Activated CD4-positive, alpha-beta T cell treated with anti-CD3 and anti-CD28 coated beads, Interleukin-10, Interleukin-2, amounts not matched to agents 100 ng/mL and 50 ng/mL, durations not matched to agents 16 hours and 8 hours (primary cell): ENCODE data around the gene CIDEA.
A peak's percentile ranks its signal among the peaks of the same experiment; 100 is the strongest.

Experiments
- DNase-seq: peaks from one replicate; pipeline ENCODE4 v3.0.0-alpha.2; 2020

The CIDEA gene

DNA sequence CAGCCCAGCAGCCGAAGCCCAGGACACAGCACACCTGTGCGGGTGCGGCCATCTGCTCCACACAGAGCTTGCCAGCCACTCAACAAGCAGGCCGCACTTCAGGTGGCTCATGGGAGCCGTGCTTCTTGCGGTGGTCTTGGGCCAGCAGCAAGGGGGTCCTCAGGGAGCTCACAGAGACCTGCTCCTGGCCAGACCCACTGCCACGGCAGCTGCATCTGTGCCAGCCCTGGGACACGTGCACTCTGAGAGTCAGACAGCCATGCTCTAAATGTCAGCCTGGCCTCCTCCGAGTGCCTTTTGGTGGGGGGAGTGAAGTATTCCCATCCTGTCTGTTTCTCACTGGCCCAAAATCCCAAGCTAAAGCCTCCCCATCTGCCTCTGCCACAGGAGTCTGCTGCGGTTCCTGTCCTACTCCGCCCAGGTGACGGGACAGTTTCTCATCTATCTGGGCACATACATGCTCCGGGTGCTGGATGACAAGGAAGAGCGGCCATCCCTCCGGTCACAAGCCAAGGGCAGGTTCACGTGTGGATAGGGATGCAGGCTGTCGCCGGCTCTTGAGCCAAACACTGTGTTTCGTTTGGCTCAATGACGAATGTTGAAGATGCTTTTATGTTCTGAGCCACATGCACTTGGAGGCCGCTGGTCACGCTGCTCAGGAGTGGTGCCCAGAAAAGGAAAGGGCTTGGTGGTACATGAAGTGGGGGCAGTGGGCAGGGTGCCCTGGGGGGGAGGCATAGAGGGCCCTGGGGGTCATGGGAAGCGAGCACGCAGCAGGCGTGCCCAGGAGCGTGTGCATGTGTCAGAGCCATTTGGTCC, 22.8 kb downstream of the CIDEA start:
- DNase-seq: no peak

DNA sequence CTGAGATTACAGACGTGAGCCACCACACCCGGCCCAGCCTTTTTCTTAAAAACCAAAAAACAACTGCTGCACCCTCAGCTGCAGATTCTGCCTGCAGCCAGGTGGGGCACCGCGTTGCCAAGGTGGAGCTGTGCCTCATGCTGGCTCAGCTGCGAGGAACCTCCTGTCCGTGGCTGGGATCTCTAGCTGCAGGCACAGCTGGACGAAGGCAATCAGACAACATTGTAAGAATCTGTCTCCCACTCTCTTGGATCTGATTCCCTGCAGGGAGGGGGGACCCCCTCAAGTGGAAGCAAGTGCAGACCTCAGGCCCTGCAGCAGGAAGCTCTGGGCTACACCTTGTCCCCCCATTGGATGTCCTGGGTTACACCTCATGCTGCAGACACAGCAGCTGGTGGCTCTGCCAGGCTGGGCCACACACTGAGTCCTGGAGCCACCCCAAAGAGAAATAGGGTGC, 24.1 kb downstream of the CIDEA start:
- peak; percentile 14 for DNase-seq

DNA sequence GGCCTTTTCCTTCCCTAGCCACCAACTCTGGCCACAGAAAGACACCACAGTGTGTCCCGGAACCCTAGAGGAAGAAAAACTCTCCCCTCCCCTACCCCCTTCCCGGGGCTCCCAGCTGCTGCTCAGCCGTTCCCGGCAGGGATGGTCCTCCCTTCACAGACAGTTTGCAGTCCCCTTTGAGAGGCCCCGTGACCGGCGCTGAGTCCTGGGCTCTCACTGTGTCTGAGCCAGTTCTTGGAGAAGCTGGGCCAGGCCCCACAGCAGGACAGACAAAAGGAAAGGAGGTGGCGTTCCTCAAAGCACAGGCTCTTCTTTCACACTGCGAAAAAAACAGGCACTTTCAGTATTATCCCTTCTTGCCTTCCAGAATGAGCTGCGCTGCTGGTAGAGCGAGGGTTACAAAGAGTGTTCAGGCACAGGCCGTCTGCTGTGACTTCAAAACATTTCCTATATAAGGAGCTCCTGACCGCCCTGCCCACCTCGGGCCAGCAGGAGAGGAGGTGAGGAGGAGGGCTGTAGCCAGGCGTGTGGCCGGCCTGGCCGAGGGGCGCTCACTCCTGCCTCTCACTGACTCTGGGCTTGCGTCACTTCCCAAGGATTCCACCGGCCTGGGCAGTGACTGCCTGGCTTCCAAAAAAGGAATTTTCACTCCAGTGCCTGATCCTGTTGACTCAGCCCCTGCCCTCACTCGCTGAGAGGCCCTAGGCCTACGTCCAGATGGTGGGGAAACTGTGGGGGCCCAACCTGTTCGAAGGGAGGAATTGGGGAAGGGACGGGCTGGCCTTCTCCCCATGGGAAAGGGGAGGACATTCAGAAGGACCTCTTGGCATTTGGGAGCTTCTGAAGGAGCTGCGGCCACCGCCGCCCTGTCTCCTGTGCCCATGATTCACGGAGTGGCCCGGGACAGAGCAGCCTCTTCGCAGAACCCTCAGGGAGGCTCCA, 24.9 kb downstream of the CIDEA start:
- no peak for DNase-seq

DNA sequence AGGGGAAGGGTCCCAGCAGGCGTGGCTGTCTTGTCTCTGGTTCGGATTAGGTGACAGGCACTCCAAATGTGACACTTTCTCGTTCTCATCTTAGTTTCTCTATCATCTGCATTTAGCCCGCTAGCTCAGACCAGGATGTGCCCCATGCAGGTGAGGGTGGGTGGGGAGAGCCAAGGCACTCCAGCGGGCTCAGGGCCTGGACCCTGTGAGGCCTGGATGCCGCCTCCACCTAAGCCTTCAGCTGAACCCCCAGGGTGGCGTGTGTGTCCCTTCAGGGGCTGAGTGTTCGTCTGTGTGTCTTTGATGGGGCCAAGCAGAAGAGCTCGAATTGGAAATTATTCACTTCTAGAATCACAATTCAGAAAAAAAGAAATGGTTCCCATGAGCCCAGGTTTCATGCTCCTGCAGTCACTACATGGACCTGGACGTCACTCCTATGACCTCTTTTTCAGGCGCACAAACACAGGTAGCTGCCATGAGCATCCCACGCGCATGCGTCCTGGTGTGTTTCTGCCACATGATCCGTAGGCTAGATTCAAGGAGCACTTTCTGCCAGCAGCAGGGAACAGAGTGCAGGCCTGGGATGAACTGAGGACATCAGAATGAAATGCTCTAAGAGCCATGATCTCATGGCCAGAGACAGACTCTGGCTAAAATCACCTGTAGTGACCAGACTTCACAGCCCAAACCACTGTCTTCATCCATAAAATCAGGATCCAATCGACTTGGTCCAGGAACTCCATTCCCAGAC, 25.8 kb downstream of the CIDEA start:
- no peak for DNase-seq

DNA sequence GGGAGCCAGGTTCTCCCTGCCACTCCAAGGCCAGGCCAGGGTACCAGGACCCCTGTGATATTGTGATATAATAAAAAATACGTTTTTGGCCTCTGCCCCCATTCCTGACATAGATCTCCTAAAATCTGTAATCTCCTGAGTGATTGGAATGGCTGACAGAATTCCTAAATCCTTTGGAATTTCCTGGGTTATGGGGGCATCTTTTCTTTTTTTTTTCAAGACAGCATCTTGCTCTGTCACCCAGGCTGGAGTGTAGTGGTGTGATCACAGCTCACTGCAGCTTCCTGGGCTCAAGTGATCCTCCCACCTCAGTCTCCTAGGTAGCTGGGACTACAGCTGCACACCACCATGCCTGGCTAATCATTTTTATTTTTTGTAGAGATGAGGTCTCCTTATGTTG, 27.7 kb downstream of the CIDEA start:
- no peak for DNase-seq

DNA sequence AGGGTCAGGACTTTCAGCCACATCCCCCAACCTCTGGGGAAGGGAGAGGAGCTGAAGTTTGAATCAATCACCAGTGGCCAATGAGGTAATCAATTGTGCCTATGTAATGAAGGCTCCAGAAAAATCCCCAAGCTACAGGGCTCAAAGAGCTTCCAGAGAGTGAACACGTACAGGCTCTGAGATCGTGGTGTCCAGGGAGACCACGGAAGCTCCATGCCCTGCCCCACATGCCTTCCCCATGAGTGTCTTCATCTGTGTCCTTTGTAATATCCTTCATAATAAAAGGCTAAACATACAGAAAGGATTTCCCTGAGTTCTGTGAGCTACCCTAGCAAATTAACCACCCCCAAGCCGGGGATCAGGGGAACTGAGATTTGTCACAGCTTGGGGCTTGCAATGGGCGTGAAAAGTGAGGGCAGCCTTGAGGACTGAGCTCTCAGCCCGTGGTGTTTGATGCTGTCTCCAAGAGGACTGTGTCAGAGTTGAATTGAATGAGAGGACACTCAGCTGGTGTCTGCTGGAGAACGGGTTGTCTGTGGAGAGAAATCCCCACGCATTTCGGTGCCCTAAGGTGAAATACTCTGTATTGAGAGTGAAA, 28.4 kb downstream of the CIDEA start:
- no peak for DNase-seq

DNA sequence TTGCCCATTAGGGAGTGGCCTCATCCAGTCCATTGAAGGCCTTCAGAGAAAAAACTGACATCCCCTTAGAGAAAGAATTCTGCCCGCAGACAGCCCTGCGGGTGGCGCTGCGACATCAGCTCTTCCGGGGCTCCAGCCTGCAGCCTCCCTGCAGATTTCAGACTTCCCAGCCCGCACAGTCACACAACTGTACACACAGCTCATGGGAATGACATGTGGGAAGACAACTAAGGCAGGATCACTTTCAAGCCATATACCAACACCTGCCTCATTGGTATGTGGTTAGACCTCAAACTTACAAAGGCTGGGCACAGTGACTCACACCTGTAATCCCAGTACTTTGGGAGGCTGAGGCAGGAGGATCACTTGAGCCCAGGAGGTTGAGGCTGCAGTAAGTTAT, 29.1 kb downstream of the CIDEA start:
- DNase-seq: no peak

DNA sequence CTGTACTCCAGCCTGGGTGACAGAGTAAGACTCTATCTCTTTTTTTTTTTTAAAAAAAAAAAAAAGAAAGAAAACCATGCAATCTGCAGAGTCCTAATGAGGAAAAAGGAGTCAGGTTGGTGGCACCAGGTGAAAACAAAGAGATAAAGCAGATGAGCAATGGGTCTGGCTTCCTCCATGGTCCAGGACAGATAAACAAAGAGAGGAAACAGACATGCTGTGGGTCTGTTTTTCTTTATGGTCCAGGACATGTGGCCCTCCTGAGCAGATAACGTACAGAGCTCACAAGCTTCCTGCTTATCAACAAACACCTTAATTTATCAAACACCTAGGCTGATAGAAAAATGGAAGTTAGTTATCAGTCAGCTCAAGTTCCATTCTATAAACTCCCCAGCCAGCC, 29.5 kb downstream of the CIDEA start:
- DNase-seq: no peak

DNA sequence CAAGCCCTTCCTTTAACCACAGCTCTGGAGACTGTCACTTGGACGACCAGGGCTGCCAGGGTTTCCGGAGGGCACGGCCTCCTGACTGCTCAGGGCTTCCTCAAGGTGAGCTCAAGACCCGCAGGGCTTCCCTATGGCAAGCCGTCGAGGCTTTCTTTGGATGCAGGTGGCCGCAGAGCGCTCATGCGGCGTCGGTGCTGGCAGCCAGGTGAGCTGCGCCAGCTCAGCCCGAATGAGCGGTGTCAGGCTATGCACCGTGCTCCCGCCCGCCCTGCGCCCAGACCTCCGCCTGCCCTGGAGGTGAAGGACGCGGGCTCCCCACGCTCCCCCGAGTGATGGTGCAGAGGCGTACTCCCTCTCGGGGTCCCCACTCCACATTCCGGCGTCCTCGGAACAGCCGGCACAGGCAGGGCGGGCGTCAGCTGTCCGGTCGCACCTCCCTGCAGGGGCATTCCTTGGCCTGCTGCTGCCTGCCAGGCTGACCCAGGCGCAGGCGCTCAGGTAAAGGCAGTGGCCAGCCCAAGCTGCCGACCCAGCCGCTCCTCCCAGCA, 33.0 kb downstream of the CIDEA start:
- DNase-seq: no peak

DNA sequence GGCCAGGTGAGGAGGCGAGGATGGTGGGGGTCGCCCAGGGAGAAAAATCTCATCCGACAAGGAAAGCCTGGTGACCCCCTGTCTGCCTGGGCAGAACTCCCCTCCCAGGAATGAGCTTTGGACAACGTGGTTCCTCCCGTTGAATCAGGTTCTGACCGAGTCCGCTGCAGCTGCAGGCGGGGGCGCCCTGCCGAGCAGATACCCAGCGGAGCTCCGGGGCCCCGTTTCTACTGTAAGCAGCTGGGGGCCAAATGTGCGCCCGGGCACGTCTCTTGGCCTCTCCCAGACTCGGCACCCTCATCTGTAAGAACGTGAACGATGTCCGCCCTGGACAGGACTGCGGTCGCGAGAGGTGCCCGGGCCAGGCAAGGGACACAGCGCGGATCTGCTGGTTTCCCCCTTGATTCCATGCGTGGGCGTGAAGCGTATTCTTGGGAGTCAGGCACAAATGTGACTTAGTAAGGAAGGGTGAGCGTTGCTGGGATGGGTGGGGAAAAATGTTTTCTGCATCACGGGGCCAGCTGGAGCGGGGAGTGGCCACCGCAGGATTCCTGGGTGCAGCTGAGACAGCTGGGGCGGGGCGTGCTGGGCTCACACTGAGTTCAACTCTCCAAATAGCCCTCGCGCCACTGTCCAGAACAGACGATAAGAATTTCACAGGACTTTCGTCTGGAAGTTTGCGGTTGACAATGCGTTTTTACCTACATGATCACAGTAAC, 33.7 kb downstream of the CIDEA start:
- no peak for DNase-seq

DNA sequence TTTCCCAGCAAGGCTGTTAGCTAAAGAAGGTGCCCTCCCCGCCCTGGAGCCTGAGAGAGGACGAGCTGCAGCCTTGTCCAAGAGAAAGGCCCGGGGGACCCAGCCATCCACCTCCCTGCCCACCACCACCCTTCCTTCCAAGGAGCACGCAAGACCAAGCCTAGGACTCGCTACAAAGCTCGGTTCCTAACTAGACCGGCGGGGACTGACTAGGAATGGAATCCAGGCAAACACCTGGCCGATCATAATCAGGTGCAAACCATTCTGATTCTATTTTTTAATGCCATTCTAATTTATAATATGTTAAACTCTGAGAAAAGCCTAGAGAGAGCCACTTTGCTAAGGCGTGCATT, 34.2 kb downstream of the CIDEA start:
- no peak for DNase-seq

DNA sequence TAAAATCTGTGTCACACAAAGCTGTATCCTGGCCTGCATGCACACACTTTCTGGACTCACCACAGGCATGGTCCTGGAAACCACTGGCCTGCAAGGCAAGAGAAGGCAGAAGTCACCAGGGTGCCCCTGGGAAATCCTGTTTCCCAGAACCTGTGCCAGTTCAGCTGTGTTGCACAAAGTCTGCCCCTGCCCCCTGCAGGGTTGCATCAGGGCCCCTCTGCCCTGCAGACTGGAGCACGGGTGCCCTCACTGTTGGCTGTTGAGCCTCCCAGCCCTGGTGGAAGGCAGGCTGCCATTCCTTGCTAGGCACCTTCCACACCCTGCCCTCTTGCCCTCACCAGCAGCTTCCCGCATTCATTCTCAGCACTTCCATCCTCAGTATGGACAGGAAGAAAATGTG, 35.9 kb downstream of the CIDEA start:
- no peak for DNase-seq

DNA sequence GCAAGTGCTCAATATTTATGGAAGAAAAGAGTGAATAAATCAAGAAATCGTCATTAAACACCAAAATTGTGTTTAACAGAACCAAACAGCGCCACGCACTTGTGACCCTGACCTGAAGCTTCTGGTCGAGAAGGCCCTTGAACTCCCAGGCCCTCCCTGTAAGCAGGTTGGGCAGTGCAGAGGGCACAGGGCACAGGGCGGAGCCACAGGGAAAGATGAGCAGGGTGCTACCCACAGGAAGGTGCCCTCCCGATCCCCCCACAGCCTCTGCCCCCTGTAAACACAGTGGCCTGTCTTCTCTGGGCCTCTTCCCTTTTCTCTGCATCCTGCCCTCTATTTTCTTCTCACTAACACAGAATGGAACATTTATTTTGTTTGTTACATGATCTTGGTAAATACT, 37.0 kb downstream of the CIDEA start:
- no peak for DNase-seq

DNA sequence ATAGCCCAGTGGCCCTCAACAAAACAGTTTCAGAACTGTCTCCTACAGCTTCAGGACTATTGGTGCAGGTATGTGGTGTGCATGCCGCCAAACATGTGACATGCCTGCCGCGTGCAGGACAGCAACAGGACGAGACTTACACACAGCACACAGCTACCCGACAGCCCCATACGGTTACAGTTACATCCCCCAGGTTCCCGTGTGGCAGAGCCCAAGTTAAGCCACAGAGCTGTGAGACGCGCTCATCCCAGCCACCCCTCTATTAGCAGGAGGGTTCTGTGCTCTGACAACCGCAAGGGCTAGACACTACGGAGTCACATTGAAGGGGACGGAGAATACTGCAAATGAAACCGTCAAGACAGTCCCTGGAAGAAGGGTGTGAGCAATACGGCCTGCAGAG, 37.5 kb downstream of the CIDEA start:
- DNase-seq: no peak

DNA sequence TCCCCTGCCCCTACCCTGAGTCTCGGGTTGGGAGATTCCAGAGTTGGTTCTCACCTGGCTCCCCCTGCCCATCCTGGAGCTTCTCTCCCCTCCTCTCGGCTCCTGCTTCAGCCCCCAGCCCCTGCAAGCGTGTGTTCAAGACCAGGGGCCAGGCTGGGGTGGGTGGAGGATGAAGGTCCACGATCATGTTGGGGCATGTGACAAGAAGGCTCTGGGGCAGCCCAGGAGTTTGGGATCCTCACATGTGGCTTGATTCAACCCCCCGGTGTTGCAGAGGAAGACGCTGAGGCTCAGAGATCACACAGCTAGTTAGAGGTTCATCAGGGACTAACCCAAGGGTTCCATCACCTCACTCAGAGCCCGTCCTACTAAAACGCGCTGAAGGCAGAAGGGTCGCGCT, 39.7 kb downstream of the CIDEA start:
- DNase-seq: no peak

DNA sequence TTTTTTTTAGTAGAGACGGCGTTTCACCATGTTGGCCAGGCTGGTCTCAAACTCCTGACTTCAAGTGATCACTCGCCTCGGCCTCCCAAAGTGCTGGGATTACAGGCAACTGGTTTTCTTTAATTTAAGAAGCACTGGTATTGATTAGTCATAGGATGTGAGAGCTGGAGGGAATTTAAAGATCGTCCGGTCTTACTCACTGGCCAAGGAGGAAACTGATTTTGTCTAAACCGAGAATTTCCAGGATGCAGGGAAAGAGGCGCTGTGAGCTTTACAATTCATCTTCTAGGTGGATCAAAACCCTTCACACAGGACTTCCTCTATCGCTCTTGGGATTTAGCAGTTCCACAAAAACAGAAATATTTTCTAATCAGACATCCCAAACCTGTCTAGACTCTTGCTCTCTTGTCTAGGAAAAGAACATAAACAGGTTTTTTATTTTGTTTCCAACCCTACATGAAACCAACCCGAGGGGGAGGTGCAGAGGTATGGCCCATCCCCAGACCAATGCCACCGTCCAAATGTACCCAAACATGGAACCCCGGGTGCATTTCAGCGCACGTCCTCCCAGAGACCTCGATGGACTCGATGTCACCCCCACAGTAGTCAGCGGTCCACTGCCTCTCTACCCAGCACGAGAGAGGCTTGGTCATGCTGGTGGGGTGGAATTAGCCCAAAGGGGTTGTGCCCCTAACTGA, 41.4 kb downstream of the CIDEA start:
- DNase-seq: no peak

DNA sequence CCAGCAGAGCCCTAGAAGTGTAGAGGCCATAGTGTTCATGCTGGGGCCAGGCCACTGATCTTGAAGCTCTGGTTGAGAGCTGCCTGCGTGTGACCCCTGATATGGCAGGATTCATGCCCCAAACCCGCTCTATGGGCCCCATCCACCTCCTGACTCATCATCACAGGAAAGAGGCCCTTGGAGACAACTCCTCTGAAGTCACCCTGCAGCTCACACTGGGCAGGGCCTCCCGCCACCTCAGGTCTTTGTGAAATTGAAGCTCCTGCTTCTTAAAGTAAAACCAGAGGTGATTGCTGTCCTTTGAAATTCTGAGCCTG, 41.9 kb downstream of the CIDEA start:
- DNase-seq: no peak

DNA sequence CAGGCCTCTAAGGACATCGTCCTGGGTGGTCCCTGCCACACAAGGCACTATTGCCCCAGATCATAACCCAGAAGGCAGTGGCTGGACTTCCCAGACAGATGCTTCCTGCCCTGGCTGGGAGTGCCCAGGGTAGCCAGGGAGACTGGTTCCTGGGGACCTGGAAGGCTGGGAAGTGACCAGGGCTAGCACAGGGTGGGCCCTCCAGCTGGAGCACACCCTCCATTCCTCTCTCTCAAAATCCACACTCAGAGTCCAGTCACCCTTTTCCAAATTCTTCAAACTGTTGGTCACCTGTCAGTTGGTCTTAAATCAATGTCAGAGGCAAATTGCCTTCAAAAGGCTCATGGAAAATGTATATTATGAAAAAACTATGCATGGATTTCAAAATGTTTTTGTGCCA, 42.3 kb downstream of the CIDEA start:
- no peak for DNase-seq

DNA sequence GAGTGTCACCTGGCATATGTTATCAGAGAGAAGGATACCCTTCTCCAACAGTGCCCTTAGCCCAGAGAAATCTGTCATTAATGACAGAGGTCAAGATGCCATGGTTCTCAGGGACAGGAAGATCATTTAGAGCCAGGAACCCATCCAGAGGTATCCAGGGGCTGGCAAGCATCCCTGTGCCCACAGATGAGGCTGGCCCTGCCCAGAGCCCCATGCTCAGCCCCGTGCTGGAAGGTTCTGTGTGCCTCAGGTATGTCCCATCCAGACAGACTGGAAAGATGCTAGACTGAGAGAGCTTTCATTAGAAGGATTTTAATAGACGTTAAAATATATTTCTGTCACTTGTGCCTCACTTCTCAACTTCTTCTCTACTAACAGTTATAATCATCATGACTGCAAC, 45.7 kb downstream of the CIDEA start:
- DNase-seq: no peak

DNA sequence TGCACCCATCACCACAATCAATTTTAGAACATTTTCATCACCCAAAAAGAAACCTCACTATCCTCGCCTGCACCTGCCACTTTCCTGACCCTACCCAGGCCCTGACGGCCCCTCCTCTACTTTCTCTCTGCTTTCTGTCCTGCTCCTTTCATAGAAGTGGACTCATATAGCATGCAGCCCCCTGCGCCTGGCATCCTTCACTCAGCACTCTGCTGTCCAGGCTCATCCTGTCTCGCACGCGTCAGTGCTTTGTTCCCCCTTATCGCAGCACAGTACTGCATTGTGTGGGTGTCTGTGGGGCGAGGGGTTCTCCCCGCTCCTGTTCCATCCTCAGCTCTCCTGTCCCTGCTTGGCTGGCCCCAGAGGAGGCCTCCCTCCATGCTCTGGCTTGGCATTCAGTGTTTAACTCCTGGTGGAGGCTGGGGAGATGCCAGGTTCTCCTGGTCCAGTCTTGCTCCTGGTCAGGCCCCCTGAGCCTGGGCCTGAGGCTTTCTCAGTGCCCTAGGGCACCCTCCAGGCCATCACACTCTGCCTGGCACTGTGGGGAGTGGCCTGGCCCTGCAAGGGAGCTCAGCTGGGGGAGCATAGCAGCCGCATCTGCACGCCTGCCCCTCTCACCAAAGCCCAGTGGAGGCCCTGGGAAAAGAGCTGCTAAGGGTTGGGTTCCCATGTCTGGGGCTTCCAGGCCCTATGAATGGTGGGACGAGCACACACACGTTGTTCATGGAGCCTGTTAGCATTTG, 47.3 kb downstream of the CIDEA start:
- DNase-seq: no peak
